D721Med (cell line): ENCODE results near the gene FADS2.

Experiments
- DNase-seq: peaks from one replicate; pipeline ENCODE4 v3.0.0; 2011; ENCODE audit warnings: low spot score; ENCODE audit not compliant: insufficient read length
- FAIRE-seq: peaks from 2 replicates; lab custom pipeline; 2011; peaks lifted over from hg19 to GRCh38; lab: Jason Lieb, UNC
- TF ChIP-seq, protein P1 (sequence below): IDR thresholded peaks from 2 replicates; pipeline ENCODE4 v1.5.1; 2012; ENCODE audit warnings: mild to moderate bottlenecking, control low read depth; ENCODE audit not compliant: insufficient read depth; ENCODE audit errors: missing control alignments

Gene FADS2

GRCh38 chr11:61901397-61901796 lies 73.3 kb downstream of the FADS2 start:
- DNase-seq (no peak), FAIRE-seq (no peak)
- TF ChIP-seq, protein P1, sequence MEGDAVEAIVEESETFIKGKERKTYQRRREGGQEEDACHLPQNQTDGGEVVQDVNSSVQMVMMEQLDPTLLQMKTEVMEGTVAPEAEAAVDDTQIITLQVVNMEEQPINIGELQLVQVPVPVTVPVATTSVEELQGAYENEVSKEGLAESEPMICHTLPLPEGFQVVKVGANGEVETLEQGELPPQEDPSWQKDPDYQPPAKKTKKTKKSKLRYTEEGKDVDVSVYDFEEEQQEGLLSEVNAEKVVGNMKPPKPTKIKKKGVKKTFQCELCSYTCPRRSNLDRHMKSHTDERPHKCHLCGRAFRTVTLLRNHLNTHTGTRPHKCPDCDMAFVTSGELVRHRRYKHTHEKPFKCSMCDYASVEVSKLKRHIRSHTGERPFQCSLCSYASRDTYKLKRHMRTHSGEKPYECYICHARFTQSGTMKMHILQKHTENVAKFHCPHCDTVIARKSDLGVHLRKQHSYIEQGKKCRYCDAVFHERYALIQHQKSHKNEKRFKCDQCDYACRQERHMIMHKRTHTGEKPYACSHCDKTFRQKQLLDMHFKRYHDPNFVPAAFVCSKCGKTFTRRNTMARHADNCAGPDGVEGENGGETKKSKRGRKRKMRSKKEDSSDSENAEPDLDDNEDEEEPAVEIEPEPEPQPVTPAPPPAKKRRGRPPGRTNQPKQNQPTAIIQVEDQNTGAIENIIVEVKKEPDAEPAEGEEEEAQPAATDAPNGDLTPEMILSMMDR, result no peak

GRCh38 chr11:61902313-61902712 lies 74.2 kb downstream of the FADS2 start:
- FAIRE-seq, result no peak
- TF ChIP-seq, protein P1, result no peak
- no peak for DNase-seq

DNA sequence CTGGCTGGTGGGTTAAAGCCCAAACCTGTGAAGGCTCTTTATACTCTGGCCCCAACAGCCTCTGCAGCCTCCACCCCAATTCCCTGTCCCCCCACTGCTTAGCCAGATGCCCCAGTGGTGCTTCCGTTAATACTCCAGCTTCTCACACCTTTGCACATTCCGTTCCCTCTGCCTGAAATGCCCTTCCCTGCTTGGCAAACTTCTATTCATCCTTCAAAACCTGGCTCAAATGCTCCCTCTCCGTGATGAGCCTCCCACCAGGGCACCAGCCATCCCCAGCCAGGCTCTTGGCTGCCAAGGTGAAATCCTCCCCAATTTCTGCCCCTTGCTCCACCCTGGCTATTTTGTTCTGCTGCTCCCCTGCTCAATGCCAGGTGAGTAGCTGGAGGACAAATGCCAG lies 75.7 kb downstream of the FADS2 start:
- FAIRE-seq (no peak), DNase-seq (no peak)

DNA sequence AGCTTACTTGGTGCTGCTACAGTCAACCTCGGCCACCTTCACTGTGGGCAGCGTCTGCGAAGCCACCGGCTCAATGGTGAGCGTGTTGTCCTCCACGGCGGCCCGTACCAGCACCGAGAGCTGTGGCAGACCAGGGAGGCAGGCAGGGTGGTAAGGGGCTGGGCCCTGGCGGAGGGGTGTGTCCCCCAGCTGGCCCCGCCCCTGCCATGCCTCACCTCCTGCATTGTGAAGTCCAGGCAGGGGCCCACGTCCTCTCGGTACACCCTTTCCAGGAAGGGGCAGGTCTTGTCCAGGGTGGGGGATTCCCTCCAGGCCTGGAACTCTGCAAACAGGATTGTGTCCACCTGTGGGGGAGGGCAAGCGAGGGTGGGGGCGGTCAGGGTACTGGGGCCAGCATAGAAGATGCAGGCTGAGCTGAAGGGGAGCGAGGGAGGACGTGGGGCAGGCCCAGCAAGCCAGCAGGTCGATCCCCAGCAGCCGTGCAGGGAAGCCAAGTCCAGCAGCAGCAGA lies 76.5 kb downstream of the FADS2 start:
- DNase-seq (no peak), FAIRE-seq (no peak)

More for the DNA sequence above, 75.7 kb downstream of the FADS2 start:
- TF ChIP-seq, protein P1, result no peak

GRCh38 chr11:61905067-61905696 lies 77.1 kb downstream of the FADS2 start:
- FAIRE-seq (no peak), DNase-seq (no peak)
- TF ChIP-seq, protein P1, result no peak

More for the DNA sequence above, 76.5 kb downstream of the FADS2 start:
- TF ChIP-seq, protein P1, result no peak

GRCh38 chr11:61905801-61906521 lies 77.9 kb downstream of the FADS2 start:
- TF ChIP-seq, protein P1, result no peak
- FAIRE-seq (no peak), DNase-seq (no peak)

GRCh38 chr11:61906522-61906909 lies 78.4 kb downstream of the FADS2 start:
- FAIRE-seq, result no peak
- TF ChIP-seq, protein P1, result no peak
- DNase-seq, result no peak
